GM23338 (cell line): Measurements from ENCODE around the gene THADA. TPM values are rescaled to one million over a fixed set of nuclear protein-coding genes. Genes with fewer than 3 reads are reported as not detected.

Experiments used
- ATAC-seq: fragments of 200-7000 bp; cut with Tn5 transposase; 3 replicates; pipeline ENCODE4 v1.9.1; 2020
- DNase-seq: peaks from one replicate; pipeline ENCODE4 v3.0.0-alpha.2; 2015; ENCODE audit warnings: low spot score
- H2AFZ ChIP-seq: fragments of 200-600 bp; sonication (generic); 2 replicates; pipeline ENCODE4 v1.8.0; 2016; ENCODE audit warnings: antibody characterized with exemption, mild to moderate bottlenecking, moderate library complexity
- H3F3A ChIP-seq: fragments of 200-600 bp; sonication (generic); replicated peaks from 2 replicates; pipeline ENCODE4 v1.8.0; 2017; ENCODE audit warnings: antibody characterized with exemption, mixed run types, low read depth
- H3K27ac ChIP-seq: fragments of 200-600 bp; sonication (generic); 2 replicates; pipeline ENCODE4 v1.6.1; 2016; ENCODE audit warnings: low read depth
- H3K27me3 ChIP-seq: fragments of 200-600 bp; sonication (generic); 2 replicates; pipeline ENCODE4 v1.8.0; 2016; ENCODE audit warnings: mild to moderate bottlenecking, mixed run types, moderate library complexity; ENCODE audit not compliant: insufficient read depth
- H3K36me3 ChIP-seq: fragments of 200-600 bp; sonication (generic); 2 replicates; pipeline ENCODE4 v1.8.0; 2016; ENCODE audit warnings: mild to moderate bottlenecking; ENCODE audit not compliant: insufficient read depth
- H3K4me1 ChIP-seq: fragments of 200-600 bp; sonication (generic); 2 replicates; pipeline ENCODE4 v1.8.0; 2016; ENCODE audit warnings: mild to moderate bottlenecking, moderate library complexity; ENCODE audit not compliant: insufficient read depth
- H3K4me2 ChIP-seq: fragments of 200-600 bp; sonication (generic); 2 replicates; pipeline ENCODE4 v1.7.1; 2017; ENCODE audit warnings: mixed run types
- H3K4me3 ChIP-seq: fragments of 200-600 bp; sonication (generic); 2 replicates; pipeline ENCODE4 v1.6.1; 2016; ENCODE audit warnings: mixed run types
- H3K79me2 ChIP-seq: fragments of 200-600 bp; sonication (generic); replicated peaks from 2 replicates; pipeline ENCODE4 v1.8.0; 2017; ENCODE audit warnings: mild to moderate bottlenecking; ENCODE audit not compliant: insufficient read depth
- H3K9me2 ChIP-seq: fragments of 200-600 bp; sonication (generic); 2 replicates; pipeline ENCODE4 v1.8.0; 2017; ENCODE audit not compliant: insufficient read depth
- H4K20me1 ChIP-seq: fragments of 200-600 bp; sonication (generic); replicated peaks from 2 replicates; pipeline ENCODE4 v1.8.0; 2017; ENCODE audit warnings: mild to moderate bottlenecking; ENCODE audit not compliant: insufficient read depth
- H3K27ac Mint-ChIP-seq: 2 replicates; pipeline ENCODE4 v1.8.0; 2020; ENCODE audit warnings: inconsistent platforms, mild to moderate bottlenecking, moderate library complexity, mixed read lengths
- H3K27me3 Mint-ChIP-seq: 3 replicates; pipeline ENCODE4 v1.8.0; 2022; ENCODE audit warnings: low read depth, mild to moderate bottlenecking, moderate library complexity, mixed read lengths, inconsistent platforms; ENCODE audit not compliant: insufficient read depth, poor library complexity
- H3K36me3 Mint-ChIP-seq: 3 replicates; pipeline ENCODE4 v1.8.0; 2021; ENCODE audit warnings: low read depth, mild to moderate bottlenecking, inconsistent platforms, moderate library complexity, mixed read lengths
- H3K4me1 Mint-ChIP-seq: 3 replicates; pipeline ENCODE4 v1.8.0; 2020; ENCODE audit warnings: mild to moderate bottlenecking, inconsistent platforms, mixed read lengths
- H3K4me3 Mint-ChIP-seq: 3 replicates; pipeline ENCODE4 v1.8.0; 2021; ENCODE audit warnings: moderate library complexity, mild to moderate bottlenecking, inconsistent platforms, mixed read lengths
- H3K9me3 Mint-ChIP-seq: 3 replicates; pipeline ENCODE4 v1.8.0; 2020; ENCODE audit warnings: moderate library complexity, mild to moderate bottlenecking, inconsistent platforms, mixed read lengths
- CREB1 ChIP-seq: fragments of 250-450 bp; sonication (Bioruptor Pico); IDR thresholded peaks from 2 replicates; pipeline ENCODE4 v1.5.0; 2020; ENCODE audit warnings: low read depth, mild to moderate bottlenecking, moderate library complexity
- EZH2 ChIP-seq: fragments of 200-600 bp; sonication (generic); IDR thresholded peaks from one replicate; pipeline ENCODE4 v1.8.0; 2017; ENCODE audit warnings: antibody characterized with exemption, mild to moderate bottlenecking, low read depth; ENCODE audit not compliant: unreplicated experiment
- EZH2phosphoT487 ChIP-seq: fragments of 200-600 bp; sonication (generic); IDR thresholded peaks from one replicate; pipeline ENCODE4 v1.8.1; 2018; ENCODE audit warnings: antibody characterized with exemption; ENCODE audit not compliant: unreplicated experiment
- NANOG ChIP-seq: IDR thresholded peaks from 2 replicates; pipeline ENCODE4 v1.6.1; 2016; ENCODE audit warnings: antibody characterized with exemption, borderline replicate concordance
- POLR2AphosphoS5 ChIP-seq: IDR thresholded peaks from 2 replicates; pipeline ENCODE4 v1.6.1; 2016; ENCODE audit warnings: antibody characterized with exemption, low read depth
- STAT1 ChIP-seq: IDR thresholded peaks from one replicate; pipeline ENCODE4 v1.6.1; 2016; ENCODE audit warnings: antibody characterized with exemption; ENCODE audit not compliant: unreplicated experiment
- ZNF114 ChIP-seq: fragments of 250-450 bp; sonication (Bioruptor Pico); IDR thresholded peaks from 2 replicates; pipeline ENCODE4 v1.5.0; 2020; ENCODE audit warnings: mild to moderate bottlenecking, moderate library complexity
- ZNF331 ChIP-seq: fragments of 250-450 bp; sonication (Bioruptor Pico); IDR thresholded peaks from 2 replicates; pipeline ENCODE4 v1.5.0; 2020; ENCODE audit warnings: low read depth, mild to moderate bottlenecking, moderate library complexity
- polyA plus RNA-seq: library from polyadenylated mRNA; unstranded; fragments of >200 nt; fragmentation: Nextera tagmentation; extraction: Ambion mirVana; gene quantifications from 2 replicates; pipeline ENCODE4 v1.2.1, GENCODE V29; 2016
- total RNA-seq: library from RNA; depleted of rRNA; stranded (reverse); fragments of >200 nt; shearing (Covaris generic); gene quantifications from 2 replicates; pipeline ENCODE4 v1.2.3, GENCODE V29; 2014
- TF ChIP-seq, protein P1 (sequence below), 2 experiments: fragments of 200-600 bp in 1 of 2; sonication (generic) in 1 of 2; conservative IDR thresholded peaks; 2 replicates each; pipeline versions ENCODE4 v1.5.1 to v1.6.1; 2016 to 2017; ENCODE audit warnings: antibody characterized with exemption in 2 of 2, low read depth in 2 of 2, mild to moderate bottlenecking in 2 of 2, moderate library complexity in 1 of 2

THADA gene
- total and polyA plus RNA-seq, 2 experiments from 2014 or later = 17.0 to 30.7 TPM

DNA sequence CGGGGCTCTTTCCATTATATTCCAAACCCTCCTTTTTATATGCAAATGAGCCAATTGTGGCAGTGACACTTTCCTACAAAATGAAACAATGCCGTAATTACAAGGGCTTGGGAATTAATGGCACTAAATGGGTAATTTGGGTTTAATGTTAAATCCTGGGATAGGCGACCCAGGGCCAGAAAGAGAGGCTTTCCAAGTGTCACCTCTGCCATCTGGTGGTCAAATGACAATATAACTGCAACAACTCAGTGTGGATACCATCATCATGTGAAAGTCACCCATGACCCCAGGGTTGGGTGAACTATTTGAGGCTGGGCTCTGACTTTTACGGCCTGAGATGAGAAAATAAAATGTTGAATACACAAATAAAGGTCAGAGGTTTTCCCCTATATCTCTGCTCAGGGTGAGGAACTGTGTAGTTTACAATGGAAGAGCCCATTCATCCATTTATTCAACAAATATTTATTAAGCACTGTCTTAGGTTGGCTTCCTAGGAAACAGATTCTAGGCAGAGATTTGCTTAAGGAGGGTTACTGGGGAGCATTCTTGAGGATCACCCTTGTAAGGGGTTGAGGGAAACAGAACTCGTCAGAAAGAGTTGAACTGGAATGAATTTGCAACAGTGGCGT lies 13.6 kb upstream of the THADA start:
- no peak overlapping the region for H3K27ac Mint-ChIP-seq
- Histone ChIP-seq H3K9me2 (no peaks in the 10 kb centered on the region), H3F3A (no peaks in the 10 kb centered on the region), H2AFZ (peak overlapping the region; percentile 35; the same call in 1 of the 2 replicates), H3K4me2 (no peak overlapping the region), H3K36me3 (no peaks in the 10 kb centered on the region), H3K4me1 (peaks cover 6% of the 10 kb centered on the region), H3K27me3 (no peaks in the 10 kb centered on the region), H4K20me1 (no peaks in the 10 kb centered on the region), H3K79me2 (no peaks in the 10 kb centered on the region), H3K4me3 (no peak overlapping the region), H3K27ac (no peak overlapping the region)
- no peak overlapping the region for H3K4me3 Mint-ChIP-seq
- no peaks in the 10 kb centered on the region for H3K36me3 Mint-ChIP-seq
- ATAC-seq (peak; percentile 81), DNase-seq (peak; percentile 82)
- no peaks in the 10 kb centered on the region for H3K9me3 Mint-ChIP-seq
- peaks cover 2% of the 10 kb centered on the region for H3K27me3 Mint-ChIP-seq
- TF ChIP-seq, protein P1, sequence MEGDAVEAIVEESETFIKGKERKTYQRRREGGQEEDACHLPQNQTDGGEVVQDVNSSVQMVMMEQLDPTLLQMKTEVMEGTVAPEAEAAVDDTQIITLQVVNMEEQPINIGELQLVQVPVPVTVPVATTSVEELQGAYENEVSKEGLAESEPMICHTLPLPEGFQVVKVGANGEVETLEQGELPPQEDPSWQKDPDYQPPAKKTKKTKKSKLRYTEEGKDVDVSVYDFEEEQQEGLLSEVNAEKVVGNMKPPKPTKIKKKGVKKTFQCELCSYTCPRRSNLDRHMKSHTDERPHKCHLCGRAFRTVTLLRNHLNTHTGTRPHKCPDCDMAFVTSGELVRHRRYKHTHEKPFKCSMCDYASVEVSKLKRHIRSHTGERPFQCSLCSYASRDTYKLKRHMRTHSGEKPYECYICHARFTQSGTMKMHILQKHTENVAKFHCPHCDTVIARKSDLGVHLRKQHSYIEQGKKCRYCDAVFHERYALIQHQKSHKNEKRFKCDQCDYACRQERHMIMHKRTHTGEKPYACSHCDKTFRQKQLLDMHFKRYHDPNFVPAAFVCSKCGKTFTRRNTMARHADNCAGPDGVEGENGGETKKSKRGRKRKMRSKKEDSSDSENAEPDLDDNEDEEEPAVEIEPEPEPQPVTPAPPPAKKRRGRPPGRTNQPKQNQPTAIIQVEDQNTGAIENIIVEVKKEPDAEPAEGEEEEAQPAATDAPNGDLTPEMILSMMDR (conservative IDR thresholded peaks at IDR 0.05; ENCODE audit: low read depth in 2 of 2) = peak; percentile 76 to 87
- TF ChIP-seq CREB1 (CRISPR knock-in tag) = no peak
- H3K4me1 Mint-ChIP-seq = peaks cover 19% of the 10 kb centered on the region; the same call in 2 of the 3 replicates

- Mint-ChIP-seq H3K36me3 (no peaks in the 10 kb centered on the region), H3K9me3 (no peaks in the 10 kb centered on the region), H3K27me3 (peaks cover 2% of the 10 kb centered on the region), H3K27ac (no peak overlapping the region), H3K4me1 (peaks cover 18% of the 10 kb centered on the region; the same call in 2 of the 3 replicates), H3K4me3 (no peak overlapping the region)
- no peaks in the 10 kb centered on the region for H3K36me3 ChIP-seq
- H3K4me2 ChIP-seq = no peak overlapping the region
- no peak for TF ChIP-seq ZNF114 (CRISPR knock-in tag)
- no peak for TF ChIP-seq NANOG
- TF ChIP-seq EZH2phosphoT487 = no peak
- TF ChIP-seq ZNF331 (CRISPR knock-in tag) = no peak
- TF ChIP-seq POLR2AphosphoS5 = no peak
- no peak for TF ChIP-seq CREB1 (CRISPR knock-in tag)
- ATAC-seq = peak; percentile 25; the same call in 2 of the 3 replicates
- H3K27ac ChIP-seq = no peak overlapping the region
- no peaks in the 10 kb centered on the region for H3K79me2 ChIP-seq
- no peak overlapping the region for H3K4me3 ChIP-seq
- H2AFZ ChIP-seq = peak overlapping the region; percentile 12; the same call in 1 of the 2 replicates
- H3F3A ChIP-seq = no peaks in the 10 kb centered on the region
- H3K9me2 ChIP-seq = no peaks in the 10 kb centered on the region
- no peaks in the 10 kb centered on the region for H4K20me1 ChIP-seq
- no peaks in the 10 kb centered on the region for H3K27me3 ChIP-seq
- DNase-seq = peak; percentile 27
- H3K4me1 ChIP-seq = no peaks in the 10 kb centered on the region; the same call in none of the 2 replicates
These were observed 10.0 kb upstream of the THADA start for GRCh38 chr2:43605851-43606250.

GRCh38 chr2:43605079-43605655 lies 9.3 kb upstream of the THADA start:
- TF ChIP-seq ZNF114 (CRISPR knock-in tag) (no peak), EZH2phosphoT487 (no peak), STAT1 (no peak), NANOG (no peak), CREB1 (CRISPR knock-in tag) (no peak), EZH2 (no peak), POLR2AphosphoS5 (no peak)
- TF ChIP-seq, protein P1 (conservative IDR thresholded peaks at IDR 0.05; ENCODE audit: low read depth in 2 of 2) = peak; percentile 70 to 79
- no peaks in the 10 kb centered on the region for H3K27me3 ChIP-seq
- Mint-ChIP-seq H3K27me3 (peaks cover 2% of the 10 kb centered on the region), H3K27ac (no peak overlapping the region), H3K9me3 (no peaks in the 10 kb centered on the region), H3K4me1 (peaks cover 18% of the 10 kb centered on the region; the same call in 2 of the 3 replicates), H3K36me3 (no peaks in the 10 kb centered on the region), H3K4me3 (no peak overlapping the region)
- no peak overlapping the region for H3K4me2 ChIP-seq
- no peaks in the 10 kb centered on the region for H3F3A ChIP-seq
- ATAC-seq (peak; percentile 86), DNase-seq (peak; percentile 77)
- H3K4me1 ChIP-seq = no peaks in the 10 kb centered on the region; the same call in none of the 2 replicates
- no peaks in the 10 kb centered on the region for H4K20me1 ChIP-seq
- no peak overlapping the region for H3K27ac ChIP-seq
- no peak overlapping the region for H2AFZ ChIP-seq
- no peaks in the 10 kb centered on the region for H3K36me3 ChIP-seq
- no peaks in the 10 kb centered on the region for H3K9me2 ChIP-seq
- no peak overlapping the region for H3K4me3 ChIP-seq
- H3K79me2 ChIP-seq = no peaks in the 10 kb centered on the region
